ENCODE measurements around the gene RPS10.
A peak's percentile ranks its signal among the peaks of the same experiment; 100 is the strongest.

RPS10 gene

DNA sequence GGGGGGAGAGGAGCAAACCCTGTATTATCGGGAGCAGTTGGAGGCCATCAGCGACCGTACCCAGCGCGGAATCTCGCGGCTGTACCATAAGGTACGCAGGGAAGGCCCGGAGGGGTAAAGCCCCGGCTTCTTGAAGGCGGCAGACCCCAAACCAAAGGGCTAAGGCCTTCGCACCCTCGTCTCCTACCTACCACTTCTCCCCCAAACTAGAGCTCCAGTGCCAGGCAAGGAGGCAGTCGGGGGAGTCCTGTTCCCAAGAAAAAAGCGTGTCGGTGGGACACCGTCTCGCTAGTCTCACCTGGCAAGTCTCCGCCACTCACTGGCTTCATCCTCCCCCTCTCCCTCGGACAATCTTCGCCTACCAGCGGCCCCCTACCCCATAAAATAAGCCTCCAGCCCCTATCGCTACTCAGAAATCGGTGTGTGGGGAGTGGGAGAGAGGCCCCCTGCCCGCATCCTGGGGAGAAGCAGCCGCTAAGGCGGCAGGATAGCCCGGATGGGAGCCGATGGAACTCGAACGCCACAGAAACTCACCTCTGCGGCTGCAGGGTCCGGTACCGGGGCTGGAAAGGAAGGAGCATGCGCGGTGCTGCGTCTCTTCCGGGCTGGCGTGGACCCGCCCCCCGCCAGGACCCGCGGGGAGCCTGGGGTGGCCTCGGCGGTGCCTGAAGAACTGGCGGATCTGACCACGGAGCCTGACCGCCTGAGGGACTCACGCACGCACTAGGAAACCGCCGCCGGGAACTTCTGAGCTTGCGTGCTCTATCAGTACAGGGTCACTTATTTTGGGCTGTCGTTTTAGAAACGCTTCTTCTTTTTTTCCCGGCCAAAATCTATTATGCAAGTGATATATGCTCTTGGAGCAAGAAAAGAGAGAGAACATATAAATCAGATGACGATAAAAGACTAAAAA lies at the start of gene RPS10:
Gene RPS10, minus strand, starts transcription at position 572 of the 913 bp plus-strand sequence. CDS start 848 bp downstream, outside the sequence.
- DNase-seq (ENCODE audit: low read depth in 2 of 2) = peak; percentile 87

DNA sequence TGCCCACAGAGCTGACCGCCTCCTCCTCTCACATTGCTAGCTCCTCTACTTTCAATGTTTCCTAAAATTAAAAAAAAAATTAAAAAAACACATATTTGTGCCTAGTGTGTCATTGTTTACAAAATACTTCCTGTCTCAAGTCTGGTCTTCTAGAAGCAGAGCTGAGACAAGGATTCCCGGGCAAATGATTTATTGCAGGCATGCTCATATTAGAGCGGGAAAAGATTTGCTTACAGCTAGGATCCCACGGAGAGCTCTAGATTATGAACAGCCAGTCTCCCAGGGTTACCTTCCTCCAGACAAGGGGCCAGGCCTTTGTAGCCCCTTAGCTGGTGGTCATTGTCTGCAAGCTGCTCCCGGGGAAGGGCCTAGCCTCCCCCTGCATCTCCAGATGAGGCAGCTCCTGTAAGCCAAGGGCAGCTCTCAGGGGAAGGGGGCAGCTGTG lies 49.4 kb upstream of the RPS10 start:
- DNase-seq (ENCODE audit: low read depth in 2 of 2) = no peak

DNA sequence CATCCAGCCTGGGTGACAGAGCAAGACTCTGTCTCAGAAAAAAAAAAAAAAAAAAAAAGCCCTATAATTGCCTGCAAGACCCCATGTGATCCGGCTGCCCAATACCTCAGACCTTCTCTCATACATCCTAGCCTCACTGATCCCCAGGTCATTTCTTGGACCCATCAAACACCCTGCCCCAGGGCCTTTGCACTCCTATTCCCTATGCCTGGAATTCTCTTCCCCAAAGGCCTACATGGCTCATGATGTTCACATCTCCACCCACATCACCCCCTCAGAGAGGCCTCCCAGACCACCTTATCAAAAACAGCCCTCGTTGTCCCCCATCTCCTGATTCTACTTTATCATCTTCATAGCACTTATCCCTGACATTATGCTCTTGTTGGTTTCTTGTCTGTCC lies 48.9 kb upstream of the RPS10 start:
- DNase-seq (ENCODE audit: low read depth in 2 of 2) = no peak

GRCh38 chr6:34473967-34474366 lies 48.1 kb upstream of the RPS10 start:
- DNase-seq (ENCODE audit: low read depth in 2 of 2) = no peak

DNA sequence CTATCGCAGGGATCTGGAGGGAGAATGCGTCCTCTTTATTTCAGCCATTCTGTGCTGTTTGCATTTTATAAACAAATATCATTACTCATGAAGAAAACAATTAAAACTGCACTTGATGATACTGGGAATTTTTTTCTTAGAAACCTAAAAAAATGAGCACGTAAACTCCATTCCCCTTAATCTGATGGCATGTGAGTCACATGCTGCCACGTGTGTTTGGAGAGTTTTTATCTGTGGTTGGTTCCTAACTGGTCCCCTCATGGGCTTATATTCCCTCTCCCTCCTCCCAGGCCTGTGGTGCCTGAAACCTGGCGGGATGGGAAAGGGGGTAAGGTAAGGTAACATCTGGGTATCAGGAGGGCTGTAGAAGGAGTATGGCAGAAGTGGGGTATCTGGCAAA lies 46.6 kb upstream of the RPS10 start:
- no peak for DNase-seq (ENCODE audit: low read depth in 2 of 2)

DNA sequence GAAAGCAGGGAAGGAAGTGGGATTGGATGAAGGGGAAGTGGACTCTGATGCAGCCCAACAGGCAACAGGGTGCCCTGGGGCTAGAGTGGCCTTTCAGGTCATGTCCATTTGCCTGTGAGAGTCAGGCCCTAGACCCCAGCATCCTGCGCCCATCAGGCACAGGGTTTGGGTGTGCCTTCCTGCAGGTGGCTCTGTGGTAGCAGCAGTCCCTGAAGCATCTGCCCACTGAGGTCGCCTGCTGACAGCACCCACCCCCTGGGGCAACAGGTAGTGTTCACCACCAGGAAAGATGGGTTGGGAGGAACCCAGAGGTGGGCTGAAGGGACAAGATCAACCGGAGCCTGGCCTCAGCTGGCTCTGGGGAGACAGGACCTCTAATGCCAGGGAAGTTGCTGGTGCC lies 43.6 kb upstream of the RPS10 start:
- DNase-seq (ENCODE audit: low read depth in 2 of 2) = no peak

- no peak for DNase-seq (ENCODE audit: low read depth in 2 of 2)
Measured at GRCh38 chr6:34468378-34468892, 42.6 kb upstream of the RPS10 start.

GRCh38 chr6:34466242-34467185 lies 40.6 kb upstream of the RPS10 start:
- DNase-seq (ENCODE audit: low read depth in 2 of 2) = no peak

DNA sequence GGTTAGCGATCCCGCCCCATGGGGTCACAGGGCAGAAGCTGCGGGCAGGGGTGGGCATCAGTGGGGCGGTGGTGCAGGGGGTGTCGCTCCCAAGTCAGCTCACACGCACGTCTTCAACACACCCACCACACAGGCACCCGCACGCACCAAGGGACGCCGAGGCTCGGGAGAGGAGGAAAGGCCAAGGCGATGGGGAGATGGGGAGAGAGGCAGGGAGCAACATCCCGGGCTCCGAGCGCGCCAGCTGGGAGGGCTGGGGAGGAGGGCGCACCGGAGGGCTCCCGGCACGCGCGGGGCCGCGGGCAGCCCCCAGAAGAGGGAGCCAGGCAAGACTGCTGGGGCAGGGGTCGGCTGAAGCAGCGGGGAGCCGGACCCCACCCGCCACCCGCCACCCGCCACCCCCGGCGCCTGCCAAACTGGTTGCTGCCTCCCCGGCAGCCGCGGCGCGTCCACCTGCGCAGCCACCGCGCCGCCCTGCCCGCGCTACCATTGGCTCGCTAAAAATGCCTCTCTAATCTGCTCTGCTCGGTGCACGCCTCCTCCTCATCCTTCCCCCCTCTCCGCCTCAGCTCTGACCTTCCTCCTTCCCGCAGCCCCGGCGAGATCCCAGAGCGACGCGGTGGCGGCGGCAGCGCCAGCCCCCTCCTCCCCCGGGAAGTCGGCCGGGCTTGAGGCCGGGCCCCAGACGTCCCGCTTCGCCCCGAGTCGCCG lies 39.8 kb upstream of the RPS10 start, which contains the start of gene PACSIN1:
Gene PACSIN1, plus strand, starts transcription at position 546 of the 711 bp plus-strand sequence. CDS start 60,230 bp downstream, outside the sequence.
- DNase-seq (ENCODE audit: low read depth in 2 of 2) = peak in 1 of 2 donors; percentile 8

- DNase-seq (ENCODE audit: low read depth in 2 of 2) = no peak
Measured at GRCh38 chr6:34463849-34464248, 38.0 kb upstream of the RPS10 start.

DNA sequence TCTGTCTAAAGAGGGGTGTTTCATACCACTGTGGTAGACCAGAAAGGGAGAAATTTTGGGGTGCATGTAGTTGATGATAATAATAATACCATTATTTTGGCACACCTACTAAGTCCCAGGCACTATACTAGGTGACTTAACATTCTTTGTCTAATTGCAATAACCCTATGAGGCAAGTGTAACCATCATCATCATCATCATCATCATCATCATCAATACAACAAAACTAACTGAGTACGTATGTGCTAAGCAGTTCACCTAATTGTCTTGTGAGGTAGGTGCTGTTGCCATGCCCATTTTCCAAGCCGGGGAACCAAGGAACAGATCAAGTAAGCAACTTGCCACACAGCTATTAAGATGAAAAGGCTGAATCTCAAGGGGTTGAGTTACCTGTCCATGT lies 37.4 kb upstream of the RPS10 start:
- DNase-seq (ENCODE audit: low read depth in 2 of 2) = no peak

GRCh38 chr6:34462551-34462971 lies 36.7 kb upstream of the RPS10 start:
- no peak for DNase-seq (ENCODE audit: low read depth in 2 of 2)

GRCh38 chr6:34462010-34462409 lies 36.1 kb upstream of the RPS10 start:
- no peak for DNase-seq (ENCODE audit: low read depth in 2 of 2)

GRCh38 chr6:34460796-34461507 lies 35.1 kb upstream of the RPS10 start:
- DNase-seq (ENCODE audit: low read depth in 2 of 2) = no peak

DNA sequence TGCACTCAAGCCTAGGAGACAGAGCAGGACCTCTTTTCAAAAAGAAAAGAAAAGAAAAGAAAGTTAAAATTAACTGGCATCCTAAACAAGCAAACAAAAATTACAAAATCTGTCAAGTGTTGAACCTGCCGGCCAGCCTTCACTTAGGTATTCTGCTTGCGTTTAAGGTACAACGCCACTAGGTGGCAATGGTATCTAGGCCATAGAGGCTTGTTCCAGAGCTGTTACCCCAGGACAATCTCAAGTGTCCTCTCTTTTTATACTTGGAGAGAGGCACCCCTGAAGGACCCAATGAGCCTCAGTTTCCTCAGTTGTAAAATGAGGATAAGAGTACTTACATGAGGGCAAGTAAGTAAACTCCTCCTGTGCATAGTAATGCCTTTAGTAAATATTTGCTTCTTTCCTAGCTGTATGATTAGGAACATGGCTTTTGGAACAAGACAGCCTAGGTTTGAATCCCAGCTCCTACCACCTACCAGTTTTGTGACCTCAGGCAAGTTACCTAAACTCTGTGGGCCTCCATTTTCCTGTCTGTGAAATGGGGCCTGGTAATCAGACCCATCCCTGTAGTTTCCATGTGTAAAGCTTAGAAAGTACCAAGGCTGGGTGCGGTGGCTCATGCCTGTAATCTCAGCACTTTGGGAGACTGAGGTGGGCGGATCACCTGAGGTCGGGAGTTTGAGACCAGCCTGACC lies 34.2 kb upstream of the RPS10 start:
- DNase-seq (ENCODE audit: low read depth in 2 of 2) = peak in 1 of 2 donors; percentile 19

DNA sequence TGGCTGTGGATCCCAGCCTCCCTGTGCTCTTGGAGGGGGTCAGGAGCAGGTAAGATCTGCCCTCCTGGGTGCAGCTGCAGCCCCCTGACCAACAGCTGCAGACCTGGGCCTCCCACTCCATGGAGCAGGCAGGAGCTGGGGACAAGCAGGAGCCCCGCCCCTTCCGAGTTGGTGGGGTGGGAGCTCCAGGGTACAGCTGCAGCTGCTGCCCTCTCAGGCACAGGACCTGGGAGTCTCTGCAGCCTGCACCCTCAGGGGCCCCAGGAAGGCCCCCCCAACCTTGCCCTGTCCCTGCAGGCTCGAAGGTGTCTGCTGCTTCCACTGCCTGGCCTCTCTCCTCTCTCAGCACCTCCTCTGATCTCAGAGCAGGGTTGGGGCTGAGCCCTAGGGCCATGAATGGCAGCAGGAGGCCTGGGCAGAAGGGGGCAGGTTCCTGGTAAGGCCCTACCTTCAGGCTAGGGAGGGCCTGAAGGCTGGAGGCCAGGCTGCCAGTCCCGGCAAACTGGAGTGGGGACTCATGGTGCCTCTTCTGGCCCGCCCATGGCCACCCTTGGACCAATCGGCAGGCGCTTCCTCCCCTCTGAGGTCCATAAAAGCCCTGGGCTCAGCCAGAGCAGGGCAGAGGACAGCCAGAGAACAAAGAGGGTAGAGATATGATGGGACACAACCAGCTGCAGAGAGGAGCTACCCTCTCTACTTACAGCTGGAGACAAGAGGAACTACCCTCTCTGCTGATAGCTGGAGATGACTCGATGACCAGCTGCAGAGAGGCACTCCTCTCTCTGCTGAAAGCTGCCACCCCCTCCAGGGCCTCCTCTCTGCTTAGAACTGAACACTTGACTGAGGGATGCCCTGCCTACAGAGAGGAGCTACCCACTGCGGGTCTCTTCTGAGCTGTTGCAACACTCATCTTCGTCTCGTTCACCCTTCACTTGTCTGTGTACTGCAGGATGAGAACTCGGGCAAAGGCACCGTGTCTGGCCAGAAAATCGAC lies 32.2 kb upstream of the RPS10 start:
- no peak for DNase-seq (ENCODE audit: low read depth in 2 of 2)

DNA sequence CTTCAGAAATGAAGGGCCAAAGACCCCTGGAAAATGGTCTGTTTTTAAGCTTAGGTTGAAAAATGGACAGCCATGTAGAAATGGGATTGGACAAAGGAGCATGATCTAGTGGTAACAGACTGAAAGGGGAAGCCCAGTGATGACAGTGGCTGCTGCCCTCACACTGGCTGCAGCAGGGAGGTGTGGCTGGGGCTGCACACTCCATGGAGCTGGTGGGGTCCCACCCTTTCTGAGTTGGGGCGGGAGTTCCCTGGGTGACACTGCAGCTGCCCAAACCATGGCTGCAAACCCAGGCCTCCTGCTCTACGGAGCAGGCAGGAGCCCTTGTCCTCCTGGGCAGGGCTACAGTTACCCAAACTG lies 31.5 kb upstream of the RPS10 start:
- no peak for DNase-seq (ENCODE audit: low read depth in 2 of 2)

DNA sequence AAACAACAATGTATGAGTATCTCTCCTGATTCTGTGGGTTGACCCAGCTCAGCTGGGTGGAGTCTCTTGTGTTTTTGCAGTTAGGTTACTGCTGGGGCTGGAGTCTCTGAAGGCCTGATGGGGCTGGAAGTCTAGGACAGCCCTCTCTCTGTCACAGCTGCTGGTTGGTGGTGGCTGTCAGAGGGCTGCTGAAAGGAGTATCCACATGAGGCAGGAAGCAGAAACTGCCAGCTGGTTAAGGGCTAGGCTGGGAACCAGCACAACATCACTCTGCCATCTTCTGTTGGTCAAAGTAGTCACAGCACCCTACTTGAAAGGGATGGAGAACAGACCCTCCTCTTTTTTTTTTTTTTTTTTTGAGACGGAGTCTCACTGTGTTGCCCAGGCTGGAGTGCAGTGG lies 30.0 kb upstream of the RPS10 start:
- DNase-seq (ENCODE audit: low read depth in 2 of 2) = no peak

DNA sequence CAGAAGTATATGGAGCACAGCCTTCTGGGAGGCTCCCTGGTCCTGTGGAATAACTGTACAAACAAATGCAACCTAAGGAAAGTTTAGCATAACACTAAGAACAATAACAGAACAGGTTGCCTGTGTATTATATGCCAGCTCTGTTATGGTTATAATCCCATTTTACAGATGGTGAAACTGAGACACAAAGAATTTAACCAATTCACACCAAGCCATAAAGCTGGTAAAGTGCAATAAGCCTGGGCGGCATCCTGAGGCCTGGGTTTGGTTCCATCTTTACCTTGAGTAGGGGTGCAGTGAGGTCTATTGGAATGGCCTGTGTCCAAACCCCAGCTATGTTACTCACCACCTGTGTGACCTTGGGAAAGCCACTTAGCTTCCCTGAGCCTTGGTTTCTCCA lies 25.3 kb upstream of the RPS10 start:
- no peak for DNase-seq (ENCODE audit: low read depth in 2 of 2)

Data from stimulated activated CD8-positive, alpha-beta memory T cell treated with anti-CD3 and anti-CD28 coated beads, Interleukin-2, amount 100 ng/mL, for 48 hours (primary cell).